ENCODE results near the gene LRBA.
A peak's percentile ranks its signal among the peaks of the same experiment; 100 is the strongest.

LRBA gene

GRCh38 chr4:150310159-150310895 is 704.8 kb downstream of the LRBA start:
- peak in 1 of 2 experiments; percentile 47 for DNase-seq

DNA sequence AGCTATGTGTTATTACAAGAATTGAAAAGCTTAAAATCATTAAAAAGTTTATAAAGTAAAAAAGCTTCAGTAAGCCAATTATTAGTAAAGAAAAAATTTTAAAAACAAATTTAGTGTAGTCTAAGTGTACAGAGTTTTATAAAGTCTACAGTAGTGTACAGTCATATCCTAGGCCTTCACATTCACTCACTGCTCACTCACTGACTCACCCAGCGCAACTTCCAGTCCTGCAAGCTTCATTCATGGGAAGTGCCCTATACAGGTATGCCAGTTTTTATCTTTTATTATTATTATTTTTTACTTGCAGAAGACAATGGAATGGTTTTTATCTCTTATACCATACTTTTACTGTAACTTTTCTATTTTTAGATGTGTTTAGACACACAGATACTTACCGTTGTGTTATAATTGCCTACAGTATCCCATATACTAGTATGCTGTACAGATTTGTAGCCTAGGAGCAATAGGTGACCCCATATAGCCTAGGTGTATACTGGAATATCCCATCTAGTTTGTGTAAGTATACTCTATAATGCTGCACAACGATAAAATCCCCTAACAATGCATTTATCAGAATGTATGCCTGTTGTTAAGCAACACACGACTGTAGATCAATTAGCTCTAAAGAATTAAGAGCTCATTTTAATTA is 706.1 kb downstream of the LRBA start:
- peak; percentile 36 to 41 for DNase-seq

DNA sequence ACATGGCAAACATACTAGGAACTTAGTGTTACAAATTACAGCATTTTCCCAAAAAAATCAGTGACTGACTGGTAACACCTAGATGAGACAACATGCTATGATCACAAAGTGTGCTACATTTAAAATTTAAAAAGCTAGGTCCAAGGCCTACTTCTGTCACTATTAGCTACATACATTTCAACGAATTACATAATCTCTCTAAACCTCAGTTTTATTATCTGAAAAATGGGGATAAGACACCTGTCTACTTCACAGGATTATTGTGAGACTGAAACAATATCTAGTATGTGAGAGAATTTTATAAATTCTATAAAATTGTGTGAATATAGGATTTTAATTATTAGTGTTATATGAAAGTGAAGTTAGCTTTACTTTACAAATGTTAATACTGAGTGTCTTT is 708.4 kb downstream of the LRBA start:
- DNase-seq: no peak

DNA sequence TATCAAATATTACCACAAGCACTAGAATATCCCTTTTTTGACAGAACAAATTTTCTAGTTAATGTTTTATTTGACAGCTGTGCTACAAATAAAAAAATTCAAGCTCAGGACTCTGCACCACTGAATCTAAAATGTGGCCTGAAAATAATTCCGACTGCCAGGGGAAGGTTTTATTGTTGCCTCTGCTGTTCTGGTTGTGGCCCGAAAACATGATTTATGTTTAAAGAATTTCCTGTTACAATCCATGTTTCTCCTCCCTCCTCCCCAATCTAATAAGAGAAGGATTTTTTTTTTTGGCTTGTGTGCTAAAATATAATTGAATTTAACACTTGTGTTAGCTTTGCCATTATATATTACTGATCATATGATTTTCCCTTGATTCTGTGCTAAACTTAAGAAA is 709.1 kb downstream of the LRBA start:
- no peak for DNase-seq

DNA sequence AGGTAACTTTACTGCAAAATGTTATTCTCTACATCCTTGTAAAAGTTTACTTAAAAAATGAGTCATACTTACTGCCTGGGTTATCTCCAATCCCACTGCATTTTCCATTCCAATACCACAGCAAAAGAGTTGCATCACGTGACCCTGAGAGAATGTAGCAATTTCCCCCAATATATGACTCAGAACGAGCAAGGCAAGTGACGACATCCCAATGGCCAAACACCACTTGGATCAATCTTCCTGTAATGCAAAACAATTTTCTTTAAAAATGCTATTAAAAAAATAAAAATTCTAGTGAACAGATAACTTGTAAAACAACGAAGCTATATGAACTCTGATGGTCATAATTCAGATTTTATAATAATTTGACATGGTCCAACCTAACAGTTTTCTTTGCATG is 712.5 kb downstream of the LRBA start:
- DNase-seq: no peak

DNA sequence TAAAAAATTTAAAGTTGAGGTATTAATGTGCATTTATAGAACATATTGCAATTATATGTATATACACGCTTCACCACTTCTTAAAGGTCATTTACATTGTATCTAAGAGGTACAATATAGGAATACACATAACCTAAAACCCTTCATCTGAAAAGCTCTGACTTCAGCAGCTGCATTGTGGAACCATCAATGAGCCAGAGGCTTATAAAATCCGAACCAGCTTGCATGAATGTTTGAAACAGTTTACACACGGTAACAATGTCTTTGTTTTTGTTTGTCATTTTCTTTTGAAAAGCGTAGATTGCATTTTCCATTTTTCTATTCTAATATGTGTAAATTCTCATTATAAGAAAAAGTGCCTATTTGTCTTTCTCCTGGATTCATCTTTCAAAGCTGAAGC is 715.3 kb downstream of the LRBA start:
- no peak for DNase-seq

- DNase-seq: peak; percentile 39 to 77
Measured at GRCh38 chr4:150297861-150298474, 717.1 kb downstream of the LRBA start.

DNA sequence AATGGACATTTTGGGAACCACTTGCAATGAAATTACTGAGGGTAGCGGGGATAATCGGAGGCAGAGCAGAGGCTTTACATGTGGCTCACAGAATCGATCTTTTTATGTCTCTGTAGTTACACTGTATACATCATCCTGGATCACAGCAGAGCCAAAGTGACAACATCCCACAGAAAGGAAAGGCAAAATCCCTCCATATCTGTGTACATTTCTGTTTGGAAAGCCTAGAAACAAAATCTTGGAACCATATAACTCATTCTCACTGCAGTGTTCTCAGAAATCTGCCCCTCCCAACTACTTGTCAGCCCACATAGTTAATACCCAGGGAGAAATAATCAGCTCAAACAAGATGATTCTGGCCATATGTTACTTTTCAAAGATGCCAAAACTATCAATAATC is 725.2 kb downstream of the LRBA start:
- DNase-seq: no peak

GRCh38 chr4:150289198-150289597 is 725.9 kb downstream of the LRBA start:
- DNase-seq: no peak

DNA sequence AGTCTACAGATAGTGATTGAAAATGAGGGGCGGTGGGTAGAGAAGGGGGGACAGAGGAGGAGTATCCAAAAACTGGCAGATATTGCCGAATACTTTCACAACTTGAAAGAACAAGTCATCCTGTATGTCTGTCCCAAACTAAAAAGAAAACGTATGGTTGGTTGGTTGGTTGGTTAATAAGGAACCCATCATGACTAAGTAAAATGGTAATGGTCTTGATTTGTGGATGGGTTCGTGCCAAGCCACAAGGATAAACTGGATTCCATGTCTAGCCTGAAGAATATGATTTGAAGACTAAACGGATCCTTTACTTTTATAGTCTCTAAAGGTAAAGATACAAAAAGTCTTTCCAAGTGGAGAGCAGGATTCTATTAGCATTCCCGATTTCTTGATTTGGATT is 728.4 kb downstream of the LRBA start:
- no peak for DNase-seq

GRCh38 chr4:150283689-150284088 is 731.4 kb downstream of the LRBA start:
- no peak for DNase-seq

GRCh38 chr4:150280975-150281374 is 734.1 kb downstream of the LRBA start:
- DNase-seq: no peak

GRCh38 chr4:150280081-150280895 is 734.8 kb downstream of the LRBA start:
- no peak for DNase-seq

DNA sequence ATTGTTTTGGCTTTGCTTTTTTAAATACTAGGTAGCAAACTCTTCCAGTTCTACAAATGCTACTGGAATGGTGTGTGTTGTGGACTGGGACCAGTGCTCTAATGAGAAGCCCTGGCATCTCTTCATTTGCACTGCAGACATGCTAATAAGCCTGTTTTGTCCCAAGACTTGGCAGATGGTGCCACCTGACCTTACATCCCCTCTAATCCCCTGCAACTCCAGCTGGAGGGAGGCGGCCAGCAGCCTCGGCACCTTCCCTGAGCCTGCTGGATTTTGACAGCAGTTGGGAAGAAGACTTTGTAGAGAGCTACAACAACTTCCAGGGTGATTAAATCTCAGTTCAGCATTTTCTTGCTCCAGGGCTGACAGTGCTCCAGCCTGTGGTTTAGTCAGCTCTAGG is 736.9 kb downstream of the LRBA start:
- no peak for DNase-seq

DNA sequence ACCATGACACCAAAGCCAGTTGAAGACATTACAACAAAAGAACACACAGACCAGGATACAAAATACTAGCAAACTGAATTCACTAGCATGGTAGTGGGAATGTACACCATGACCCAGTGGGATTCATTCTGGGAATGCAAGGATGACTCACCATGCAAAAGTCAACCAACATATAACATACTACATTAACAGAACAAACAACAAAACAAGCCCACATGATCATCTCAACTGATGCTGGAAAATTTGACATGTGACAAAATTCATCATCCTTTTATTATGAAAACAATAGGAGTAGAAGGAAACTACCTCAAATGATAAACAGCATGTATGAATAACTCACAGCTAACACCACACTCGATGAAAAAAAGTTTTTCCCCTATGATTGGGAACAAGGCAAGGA is 746.6 kb downstream of the LRBA start:
- DNase-seq: no peak

DNA sequence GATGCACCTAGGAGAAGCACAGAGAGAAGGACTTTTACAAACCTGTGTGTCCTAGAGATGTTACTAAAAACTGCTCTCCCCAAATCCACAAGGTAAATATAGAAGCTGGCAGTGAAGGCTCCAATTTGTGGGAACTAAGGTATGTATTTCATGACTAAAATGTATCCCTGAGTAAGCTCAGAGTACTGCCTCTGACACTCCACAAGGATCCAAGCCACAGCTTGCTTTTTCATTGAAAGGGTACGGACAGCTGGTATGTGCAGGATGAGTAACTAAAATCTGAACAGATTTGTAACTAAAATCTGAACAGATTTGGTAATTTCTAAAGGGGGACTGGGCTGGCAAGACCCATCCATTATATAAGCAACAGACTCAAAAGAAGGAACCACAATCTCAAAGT is 749.3 kb downstream of the LRBA start:
- DNase-seq: no peak

GRCh38 chr4:150264595-150265161 is 750.4 kb downstream of the LRBA start:
- DNase-seq: no peak

- no peak for DNase-seq
Measured at GRCh38 chr4:150262611-150263010, 752.5 kb downstream of the LRBA start.

DNA sequence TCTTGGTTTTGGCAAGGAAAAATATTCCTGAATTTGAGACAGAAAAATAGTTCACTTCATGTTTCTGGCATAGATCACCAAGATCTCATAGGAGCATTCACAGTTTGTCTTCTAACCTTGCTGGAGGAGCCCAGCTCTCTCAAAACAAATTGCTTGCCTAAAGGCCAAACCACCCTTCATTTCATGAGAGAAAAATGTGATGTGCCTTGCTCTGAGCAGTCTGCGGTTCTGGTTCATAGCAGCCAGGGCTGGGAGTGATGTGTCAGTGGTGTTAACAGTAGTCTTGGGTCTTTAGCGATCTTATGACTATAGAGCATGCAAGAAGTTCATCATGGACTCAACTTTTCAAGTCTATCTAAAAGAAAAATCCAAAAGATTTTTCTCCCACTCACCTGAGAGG is 753.5 kb downstream of the LRBA start:
- no peak for DNase-seq

- DNase-seq: no peak
Measured at GRCh38 chr4:150259861-150260567, 755.1 kb downstream of the LRBA start.

- no peak for DNase-seq
Measured at GRCh38 chr4:150258569-150258968, 756.5 kb downstream of the LRBA start.

Data from NCI-H526 (cell line).